SHP77 treated with DMSO at 0.1 percent for 48 hours (cell line): ENCODE results near the gene CXXC4.

Experiments used
- DNase-seq: peaks from one replicate; lab custom pipeline; 2025; lab: John Stamatoyannopoulos, UW

Gene CXXC4

DNA sequence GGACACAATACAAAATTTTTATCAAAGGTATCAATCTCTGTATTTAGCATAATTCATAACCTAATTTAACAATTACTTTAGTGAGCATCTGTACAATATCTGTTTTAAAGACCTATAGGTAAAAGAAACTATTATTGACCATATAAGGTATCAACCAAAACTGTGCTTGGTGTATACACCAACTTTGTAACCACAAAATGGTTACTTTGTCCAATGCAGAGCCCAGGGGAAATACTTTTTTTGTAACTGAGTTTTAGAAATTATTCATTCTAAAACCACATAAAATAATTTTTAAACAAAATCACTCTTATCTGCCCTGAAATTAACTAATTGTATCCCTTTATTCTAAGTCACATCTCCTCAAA, 5.0 kb downstream of the CXXC4 start:
- no peak for DNase-seq

DNA sequence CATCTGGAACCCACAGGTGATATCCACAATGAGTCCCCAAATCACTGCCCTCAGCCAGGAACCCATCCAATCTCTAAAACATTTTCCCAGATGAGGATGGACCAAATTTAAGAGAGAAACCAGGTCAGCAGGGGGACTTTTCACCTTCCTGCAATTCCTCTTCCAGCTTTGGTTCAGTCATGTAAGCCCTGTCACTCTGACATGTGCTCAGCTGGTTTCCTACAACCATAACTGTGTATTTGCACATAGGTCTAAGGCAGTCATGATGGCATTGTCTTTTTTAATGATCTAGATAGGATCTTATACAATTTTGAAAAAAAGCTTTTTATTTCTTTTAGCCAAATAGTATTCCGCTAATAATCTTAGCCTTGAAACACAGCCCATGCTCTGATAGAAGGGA, 6.5 kb downstream of the CXXC4 start:
- no peak for DNase-seq

GRCh38 chr4:104486716-104487504, 7.8 kb downstream of the CXXC4 start:
- DNase-seq: no peak

GRCh38 chr4:104475652-104476051, 19.0 kb downstream of the CXXC4 start:
- DNase-seq: no peak

DNA sequence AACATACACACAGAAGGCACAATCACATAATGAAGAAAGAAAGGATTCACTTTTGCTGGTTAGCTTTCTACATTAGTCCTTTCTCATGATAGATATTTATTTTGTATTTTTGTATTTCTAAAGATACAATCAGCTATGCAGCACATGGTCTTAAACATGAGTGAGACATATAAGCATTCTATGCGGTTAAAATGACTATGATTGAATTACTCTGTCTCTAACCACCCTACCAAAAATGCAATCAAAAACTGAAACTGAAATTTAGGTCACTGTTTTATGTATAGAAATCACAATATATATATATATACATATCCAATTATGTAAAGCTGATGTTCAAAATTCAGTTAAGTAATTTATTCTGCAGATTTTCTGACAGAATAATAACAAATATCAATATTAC, 21.9 kb downstream of the CXXC4 start:
- DNase-seq: no peak

DNA sequence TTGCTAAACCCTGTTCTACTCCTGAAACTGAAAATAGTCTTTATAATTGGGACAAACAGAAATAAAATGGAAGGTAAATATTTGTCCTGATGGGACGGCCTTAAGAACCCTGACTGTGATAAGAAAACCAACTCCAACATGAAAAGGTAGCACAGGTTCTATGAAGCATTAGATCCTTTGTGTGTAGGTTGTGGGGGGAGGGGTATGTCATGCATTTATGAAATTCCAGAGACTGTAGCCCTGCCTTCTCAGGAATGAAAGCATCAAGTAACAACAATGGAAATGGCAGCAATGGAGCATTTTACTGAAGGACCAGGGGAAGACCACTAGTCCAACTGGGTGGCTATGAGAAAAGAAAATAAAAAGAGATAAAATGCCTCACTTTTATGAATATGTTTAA, 23.9 kb downstream of the CXXC4 start:
- DNase-seq: no peak

- DNase-seq: no peak
Observed at GRCh38 chr4:104469794-104470193, 24.9 kb downstream of the CXXC4 start.

- no peak for DNase-seq
Observed at GRCh38 chr4:104465619-104466018, 29.1 kb downstream of the CXXC4 start.

- no peak for DNase-seq
Observed at GRCh38 chr4:104465201-104465600, 29.5 kb downstream of the CXXC4 start.

- no peak for DNase-seq
Observed at GRCh38 chr4:104462641-104463040, 32.1 kb downstream of the CXXC4 start.

DNA sequence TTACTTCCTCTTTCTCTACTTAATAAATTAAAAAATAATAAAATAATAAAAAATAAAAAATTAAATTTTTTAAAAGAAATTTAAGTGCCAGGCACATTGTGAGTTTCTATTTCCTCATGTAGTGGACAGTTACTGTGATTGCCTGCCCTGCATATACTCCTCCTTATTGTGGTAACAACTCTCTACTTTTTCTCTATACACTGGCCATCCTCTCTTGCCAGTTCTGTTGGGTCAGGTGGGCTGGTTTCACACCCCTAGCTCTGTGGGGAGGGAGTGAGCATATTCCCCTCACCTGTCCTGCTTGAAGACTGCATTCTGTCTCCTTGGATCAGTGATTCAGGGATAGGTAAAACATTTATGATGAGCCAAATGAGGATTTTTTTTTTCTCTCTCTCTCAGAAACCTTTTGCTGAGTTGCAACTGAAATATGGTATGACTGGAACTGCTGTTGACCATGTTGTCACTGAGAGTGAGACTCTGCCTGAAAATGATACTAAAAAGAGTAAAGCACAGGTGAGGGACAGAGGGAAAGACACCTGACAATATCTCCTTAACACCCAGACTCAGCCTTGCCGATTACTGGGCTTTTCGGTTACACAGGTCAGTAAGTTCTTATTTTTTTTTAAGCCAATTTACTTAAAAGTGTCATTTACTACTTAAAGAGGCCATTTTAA, 37.2 kb downstream of the CXXC4 start:
- no peak for DNase-seq

GRCh38 chr4:104451573-104451972, 43.1 kb downstream of the CXXC4 start:
- no peak for DNase-seq

DNA sequence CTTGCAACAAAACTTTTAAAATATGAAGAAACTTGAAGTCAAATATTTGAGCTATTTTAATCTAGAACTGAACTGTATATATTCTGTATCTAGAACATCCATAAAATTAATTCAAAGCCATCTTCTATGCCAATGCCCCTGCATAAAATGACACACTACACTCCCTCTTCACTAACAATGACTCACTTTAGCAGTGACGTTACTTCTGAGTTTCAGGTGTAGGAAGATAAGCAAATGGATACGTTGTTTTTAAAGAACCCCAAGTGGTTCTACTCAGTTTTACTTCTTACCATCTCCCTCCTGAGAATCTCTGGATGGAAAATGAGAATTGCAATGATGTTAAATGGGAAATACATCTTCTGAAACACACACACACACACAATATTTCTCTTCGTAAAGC, 45.2 kb downstream of the CXXC4 start:
- no peak for DNase-seq

DNA sequence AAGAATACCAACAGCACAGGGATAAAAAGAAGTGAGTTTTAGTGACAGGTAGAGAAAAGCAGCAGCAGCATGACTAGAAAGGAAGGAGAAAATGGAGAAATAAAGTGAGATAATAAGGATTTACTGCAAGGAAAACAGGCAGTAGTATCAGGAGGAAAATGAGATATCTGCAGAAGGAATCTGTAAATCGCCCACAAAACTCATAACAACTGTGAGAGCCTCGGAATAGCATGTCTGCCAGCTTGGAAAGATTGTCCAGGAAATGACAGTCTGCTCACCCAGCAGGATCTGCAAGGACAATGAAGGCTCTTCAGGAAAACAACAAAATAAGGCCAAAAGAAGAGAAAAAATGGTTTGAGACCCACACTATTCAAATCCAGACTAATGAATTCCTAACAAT, 47.4 kb downstream of the CXXC4 start:
- no peak for DNase-seq

DNA sequence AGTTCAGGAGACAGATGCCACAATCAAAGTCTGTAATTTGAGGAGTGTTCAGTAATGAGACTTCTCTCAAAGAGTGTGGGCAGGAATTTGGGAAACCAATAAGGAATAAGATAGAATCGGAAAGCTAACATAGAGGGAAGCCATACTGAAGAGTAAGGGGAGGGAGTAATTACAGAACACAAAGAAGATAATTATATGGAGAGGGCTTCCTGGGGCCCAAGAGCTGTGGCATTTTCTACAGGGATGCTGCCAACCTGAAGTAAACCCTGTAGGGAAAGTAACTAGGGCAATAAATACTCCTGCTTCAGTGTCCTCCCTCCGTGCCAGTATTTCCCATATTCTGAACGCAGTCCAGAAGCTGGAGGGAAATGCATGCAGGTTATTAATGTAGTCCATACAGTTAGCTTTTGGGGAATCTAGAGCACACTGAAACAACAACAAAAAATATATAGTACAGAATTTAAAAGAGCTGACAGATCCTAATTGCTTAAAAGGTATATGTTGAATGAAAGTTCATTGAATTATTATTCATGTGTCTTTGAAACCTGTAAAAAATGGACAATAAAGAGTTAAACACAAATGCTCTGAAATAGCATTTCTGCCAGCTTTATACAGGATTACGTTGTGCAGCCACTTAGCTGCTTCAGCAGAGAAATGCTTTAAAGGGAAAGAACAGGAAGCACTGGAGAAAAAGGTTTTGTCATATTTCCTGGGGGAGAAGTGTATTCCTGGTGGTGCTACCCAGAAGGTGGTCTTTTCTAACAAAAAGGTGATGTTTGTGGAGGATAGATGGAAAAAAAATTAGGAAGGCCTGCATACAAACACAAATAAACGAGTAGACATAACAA, 48.0 kb downstream of the CXXC4 start:
- no peak for DNase-seq

GRCh38 chr4:104444685-104445084, 50.0 kb downstream of the CXXC4 start:
- no peak for DNase-seq

GRCh38 chr4:104436542-104436941, 58.2 kb downstream of the CXXC4 start:
- no peak for DNase-seq

GRCh38 chr4:104429150-104429741, 65.4 kb downstream of the CXXC4 start:
- no peak for DNase-seq

DNA sequence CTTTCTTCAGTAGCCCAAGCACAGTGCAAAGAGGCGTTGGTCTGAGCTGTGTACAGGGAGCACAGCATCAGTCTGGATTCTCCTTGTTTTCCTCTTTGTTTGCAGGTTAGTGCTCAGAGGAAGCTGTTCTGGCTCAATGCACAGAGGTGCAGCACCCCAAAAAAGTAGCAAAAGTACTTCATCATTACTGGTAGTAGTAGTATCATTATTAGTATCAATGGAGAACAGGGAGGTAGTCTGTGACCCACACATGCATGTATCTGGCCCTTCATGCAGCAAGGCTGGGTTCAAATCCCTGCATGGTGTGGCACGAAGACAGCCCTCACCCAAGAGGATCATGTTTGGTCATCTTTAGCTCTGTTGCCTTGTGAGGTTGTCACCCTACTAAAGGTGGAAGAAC, 68.7 kb downstream of the CXXC4 start:
- DNase-seq: no peak

GRCh38 chr4:104424989-104425388, 69.7 kb downstream of the CXXC4 start:
- no peak for DNase-seq

DNA sequence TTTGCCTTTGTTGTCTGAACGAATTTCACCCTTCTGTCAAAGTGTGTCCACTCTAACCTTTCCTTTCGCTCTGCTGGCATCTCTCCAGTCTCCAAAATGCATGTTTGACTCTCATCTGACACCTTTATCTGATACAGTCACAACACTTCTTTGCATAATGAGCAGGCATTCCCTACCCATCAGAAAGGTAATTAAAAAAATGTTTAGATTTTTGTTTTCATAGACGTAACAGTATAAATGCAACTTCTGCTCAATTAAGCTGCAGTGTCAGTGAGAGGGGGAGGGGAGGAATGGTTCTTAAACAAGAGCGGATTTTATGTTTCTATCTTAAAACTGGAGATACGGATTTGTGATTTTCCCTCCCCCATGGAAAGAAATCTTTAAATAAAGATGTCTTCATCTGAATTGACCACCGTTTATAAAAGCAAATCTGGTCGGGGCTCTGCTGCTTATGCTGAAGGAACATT, 70.2 kb downstream of the CXXC4 start:
- DNase-seq: no peak

- no peak for DNase-seq
Observed at GRCh38 chr4:104421566-104421965, 73.1 kb downstream of the CXXC4 start.
